Measurements from ENCODE around the gene SNAI1. TPM values are rescaled to one million over a fixed set of nuclear protein-coding genes. Genes with fewer than 3 reads are reported as not detected.
"Not testable (repeated sequence)": the region's sequence is repeated elsewhere in the genome, so short reads cannot be mapped to it uniquely, and the experiment has no call there.

The SNAI1 gene
- total RNA-seq, 4 donors from 2014 or later, result 0.83 to 5.3 (median 3.0) TPM

DNA sequence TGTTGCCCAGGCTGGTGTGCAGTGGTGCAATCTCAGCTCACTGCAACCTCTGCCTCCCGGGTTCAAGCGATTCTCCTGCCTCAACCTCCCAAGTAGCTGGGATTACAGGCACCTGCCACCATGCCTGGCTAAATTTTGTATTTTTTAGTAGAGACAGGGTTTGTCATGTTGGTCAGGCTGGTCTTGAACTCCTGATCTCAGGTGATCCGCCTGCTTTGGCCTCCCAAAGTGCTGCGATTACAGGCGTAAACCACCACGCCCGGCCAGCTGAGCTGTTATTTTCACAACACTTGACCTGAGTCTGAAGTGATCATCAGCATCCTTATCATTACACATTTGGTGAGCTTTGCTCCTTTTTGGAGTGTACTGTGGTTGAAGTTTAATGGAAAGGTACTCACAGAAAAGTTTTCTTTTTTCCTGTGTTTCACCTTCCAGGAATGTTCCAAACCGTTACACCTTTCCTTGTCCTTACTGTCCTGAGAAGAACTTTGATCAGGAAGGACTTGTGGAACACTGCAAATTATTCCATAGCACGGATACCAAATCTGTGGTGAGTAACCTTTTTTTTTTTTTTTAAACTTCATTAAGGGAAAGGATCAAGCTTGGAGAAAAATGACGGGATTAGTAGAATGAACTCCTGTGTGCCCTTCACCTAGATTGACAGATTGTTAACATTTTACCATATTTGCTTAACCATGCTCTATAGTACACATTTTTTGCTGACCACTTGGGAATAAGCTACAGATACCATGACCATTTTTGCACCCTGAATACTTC is 36.9 kb upstream of the SNAI1 start:
- DNase-seq (ENCODE audit: extremely low spot score), result no peak
- TF ChIP-seq, protein P1, sequence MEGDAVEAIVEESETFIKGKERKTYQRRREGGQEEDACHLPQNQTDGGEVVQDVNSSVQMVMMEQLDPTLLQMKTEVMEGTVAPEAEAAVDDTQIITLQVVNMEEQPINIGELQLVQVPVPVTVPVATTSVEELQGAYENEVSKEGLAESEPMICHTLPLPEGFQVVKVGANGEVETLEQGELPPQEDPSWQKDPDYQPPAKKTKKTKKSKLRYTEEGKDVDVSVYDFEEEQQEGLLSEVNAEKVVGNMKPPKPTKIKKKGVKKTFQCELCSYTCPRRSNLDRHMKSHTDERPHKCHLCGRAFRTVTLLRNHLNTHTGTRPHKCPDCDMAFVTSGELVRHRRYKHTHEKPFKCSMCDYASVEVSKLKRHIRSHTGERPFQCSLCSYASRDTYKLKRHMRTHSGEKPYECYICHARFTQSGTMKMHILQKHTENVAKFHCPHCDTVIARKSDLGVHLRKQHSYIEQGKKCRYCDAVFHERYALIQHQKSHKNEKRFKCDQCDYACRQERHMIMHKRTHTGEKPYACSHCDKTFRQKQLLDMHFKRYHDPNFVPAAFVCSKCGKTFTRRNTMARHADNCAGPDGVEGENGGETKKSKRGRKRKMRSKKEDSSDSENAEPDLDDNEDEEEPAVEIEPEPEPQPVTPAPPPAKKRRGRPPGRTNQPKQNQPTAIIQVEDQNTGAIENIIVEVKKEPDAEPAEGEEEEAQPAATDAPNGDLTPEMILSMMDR (IDR thresholded peaks at IDR 0.05), result no peak
- TF ChIP-seq POLR2A (IDR thresholded peaks at IDR 0.05; ENCODE audit: low read depth) (no peak), POLR2AphosphoS5 (IDR thresholded peaks at IDR 0.05) (no peak), EP300 (IDR thresholded peaks at IDR 0.05) (no peak)
- WGBS, result 92% methylated on average over 10 of the region's 10 CpGs
- H3K9me3 ChIP-seq, result no peaks in the 10 kb centered on the region
- peaks cover 9 to 34% (median 17%) of the 10 kb centered on the region in 4 donors for H3K4me1 ChIP-seq
- no peak overlapping the region for H3K4me3 ChIP-seq
- H3K27ac ChIP-seq (replicated peaks in 1 of 4), result no peak overlapping the region
- H3K27me3 ChIP-seq, result no peaks in the 10 kb centered on the region
- peaks cover 48 to 95% (median 89%) of the 10 kb centered on the region in 4 donors for H3K36me3 ChIP-seq
- intact Hi-C loops (cut with DNase I), result no loop called here

DNA sequence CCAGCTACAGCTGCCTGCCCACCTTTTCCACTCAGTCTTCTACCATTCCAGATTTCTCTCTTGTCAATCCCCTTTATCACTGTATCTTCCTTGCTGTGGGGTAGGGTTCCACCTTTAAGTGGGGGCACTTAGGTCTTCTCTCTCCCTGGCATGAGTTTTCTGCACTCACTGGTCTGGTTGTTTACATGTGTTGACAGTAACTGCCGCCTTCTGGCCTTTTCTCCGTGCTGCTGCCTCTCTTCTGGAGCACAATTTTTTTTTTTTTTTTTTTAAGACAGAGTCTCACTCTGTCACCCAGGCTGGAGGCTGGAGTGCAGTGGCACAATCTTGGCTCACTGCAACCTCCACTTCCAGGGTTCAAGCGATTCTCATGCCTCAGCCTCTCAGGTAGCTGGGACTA is 34.6 kb upstream of the SNAI1 start:
- TF ChIP-seq EP300 (IDR thresholded peaks at IDR 0.05) (no peak), POLR2A (IDR thresholded peaks at IDR 0.05; ENCODE audit: low read depth) (no peak), POLR2AphosphoS5 (IDR thresholded peaks at IDR 0.05) (no peak)
- TF ChIP-seq, protein P1 (IDR thresholded peaks at IDR 0.05), result no peak
- no peak overlapping the region for H3K4me3 ChIP-seq
- peaks cover 0 to 17% (median 9%) of the 10 kb centered on the region in 4 donors for H3K4me1 ChIP-seq
- H3K27ac ChIP-seq (replicated peaks in 1 of 4), result no peak overlapping the region
- intact Hi-C loops (cut with DNase I), result no loop called here
- H3K27me3 ChIP-seq, result no peaks in the 10 kb centered on the region
- no peak for DNase-seq (ENCODE audit: extremely low spot score)
- H3K36me3 ChIP-seq, result peaks cover 70 to 95% (median 92%) of the 10 kb centered on the region in 4 donors
- 74% methylated on average over 3 of the region's 3 CpGs for WGBS
- H3K9me3 ChIP-seq, result no peaks in the 10 kb centered on the region

DNA sequence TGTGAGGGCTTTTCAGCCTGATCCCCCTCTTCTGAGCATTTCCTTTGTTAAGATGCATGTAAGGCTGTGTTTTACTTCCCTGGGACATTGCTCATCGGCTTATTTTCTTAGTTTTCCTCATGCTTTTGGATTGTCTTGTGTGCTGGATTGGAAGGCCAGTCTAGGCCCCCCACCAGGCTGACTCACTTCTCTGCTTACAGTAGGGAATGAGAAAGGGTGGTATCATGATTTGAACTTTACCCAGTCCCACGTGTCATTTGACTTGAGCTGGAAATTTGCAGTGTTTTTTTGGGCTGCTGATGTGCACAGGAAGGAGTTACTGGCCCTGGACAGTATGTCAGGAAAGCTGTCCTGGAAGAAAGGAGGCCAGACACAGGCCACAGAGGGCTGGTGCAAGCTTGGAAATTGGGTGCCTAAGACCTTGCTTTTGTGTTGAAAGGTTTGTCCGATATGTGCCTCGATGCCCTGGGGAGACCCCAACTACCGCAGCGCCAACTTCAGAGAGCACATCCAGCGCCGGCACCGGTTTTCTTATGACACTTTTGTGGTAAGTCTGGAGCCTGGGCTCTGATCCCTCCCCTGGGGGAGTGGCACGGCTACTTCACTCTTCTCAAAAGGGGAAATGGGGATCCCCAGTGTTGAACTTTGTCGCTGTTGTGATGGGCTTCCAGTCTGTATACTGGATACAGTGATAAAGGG is 33.8 kb upstream of the SNAI1 start:
- 88% methylated on average over 11 of the region's 11 CpGs for WGBS
- no peak overlapping the region for H3K4me3 ChIP-seq
- H3K27ac ChIP-seq (replicated peaks in 1 of 4), result no peak overlapping the region
- H3K4me1 ChIP-seq, result peaks cover 0 to 17% (median 7%) of the 10 kb centered on the region in 4 donors
- H3K9me3 ChIP-seq, result no peaks in the 10 kb centered on the region
- H3K36me3 ChIP-seq, result peaks cover 78 to 97% (median 95%) of the 10 kb centered on the region in 4 donors
- intact Hi-C loops (cut with DNase I), result no loop called here
- no peaks in the 10 kb centered on the region for H3K27me3 ChIP-seq
- TF ChIP-seq POLR2AphosphoS5 (IDR thresholded peaks at IDR 0.05) (no peak), EP300 (IDR thresholded peaks at IDR 0.05) (no peak), POLR2A (IDR thresholded peaks at IDR 0.05; ENCODE audit: low read depth) (no peak)
- TF ChIP-seq, protein P1 (IDR thresholded peaks at IDR 0.05), result no peak
- DNase-seq (ENCODE audit: extremely low spot score), result no peak

DNA sequence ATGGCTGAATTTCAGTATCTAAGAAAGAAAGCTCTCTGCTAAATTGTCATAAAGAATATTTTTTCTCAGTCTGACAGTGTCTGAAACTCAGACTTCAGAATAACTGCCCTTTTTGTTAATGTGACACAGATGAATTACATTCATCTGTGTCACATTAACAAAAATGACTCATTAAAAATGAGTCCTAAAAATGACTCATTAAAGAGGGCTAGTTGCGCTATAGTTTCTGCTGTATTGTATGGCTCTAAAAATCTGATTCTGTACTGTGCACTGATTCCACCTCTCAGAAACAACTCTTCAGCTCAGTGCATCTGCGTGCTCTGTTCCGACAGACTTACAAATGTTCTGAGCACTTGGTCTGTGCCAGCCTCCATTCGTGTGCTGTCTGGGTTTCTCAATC is 31.6 kb upstream of the SNAI1 start:
- Histone ChIP-seq H3K27me3 (no peaks in the 10 kb centered on the region), H3K4me1 (peaks cover 0 to 4% (median 0%) of the 10 kb centered on the region in 4 donors), H3K36me3 (peaks cover 89 to 99% (median 96%) of the 10 kb centered on the region in 4 donors), H3K27ac (replicated peaks in 1 of 4) (no peak overlapping the region), H3K9me3 (no peaks in the 10 kb centered on the region), H3K4me3 (no peak overlapping the region)
- DNase-seq (ENCODE audit: extremely low spot score), result no peak
- 78% methylated on average over 4 of the region's 4 CpGs for WGBS
- intact Hi-C loops (cut with DNase I), result no loop called here
- TF ChIP-seq POLR2AphosphoS5 (IDR thresholded peaks at IDR 0.05) (no peak), POLR2A (IDR thresholded peaks at IDR 0.05; ENCODE audit: low read depth) (no peak)

DNA sequence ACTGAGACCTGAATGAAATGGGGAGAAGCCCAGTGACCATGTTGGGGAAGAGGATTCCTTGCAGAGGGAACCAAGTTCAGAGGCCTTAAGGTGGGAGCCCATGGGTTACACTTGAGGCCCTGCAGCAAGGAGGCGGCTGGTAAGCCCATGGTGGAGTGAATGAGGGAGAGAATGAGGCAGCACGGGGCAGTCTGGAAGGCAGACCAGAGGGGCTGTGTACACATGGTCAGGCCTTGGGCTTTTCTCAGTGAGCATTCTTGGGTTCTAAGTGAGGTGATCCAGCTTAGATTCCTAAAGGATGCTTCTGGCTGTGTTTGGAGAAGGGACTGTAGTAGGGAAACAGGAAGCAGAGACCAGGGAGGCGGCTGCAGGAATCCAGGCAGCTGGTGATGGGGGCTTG is 27.6 kb upstream of the SNAI1 start:
- no peak for DNase-seq (ENCODE audit: extremely low spot score)
- Histone ChIP-seq H3K4me3 (no peak overlapping the region), H3K27me3 (no peaks in the 10 kb centered on the region), H3K4me1 (peaks cover 0 to 4% (median 0%) of the 10 kb centered on the region in 4 donors), H3K36me3 (peaks cover 63 to 96% (median 80%) of the 10 kb centered on the region in 4 donors), H3K27ac (replicated peaks in 1 of 4) (no peak overlapping the region), H3K9me3 (no peaks in the 10 kb centered on the region)
- WGBS, result 86% methylated on average over 3 of the region's 3 CpGs
- TF ChIP-seq POLR2A (IDR thresholded peaks at IDR 0.05; ENCODE audit: low read depth), result no peak
- TF ChIP-seq EP300 (IDR thresholded peaks at IDR 0.05), result no peak
- TF ChIP-seq, protein P1 (IDR thresholded peaks at IDR 0.05), result no peak
- no peak for TF ChIP-seq POLR2AphosphoS5 (IDR thresholded peaks at IDR 0.05)
- intact Hi-C loops (cut with DNase I), result no loop called here

DNA sequence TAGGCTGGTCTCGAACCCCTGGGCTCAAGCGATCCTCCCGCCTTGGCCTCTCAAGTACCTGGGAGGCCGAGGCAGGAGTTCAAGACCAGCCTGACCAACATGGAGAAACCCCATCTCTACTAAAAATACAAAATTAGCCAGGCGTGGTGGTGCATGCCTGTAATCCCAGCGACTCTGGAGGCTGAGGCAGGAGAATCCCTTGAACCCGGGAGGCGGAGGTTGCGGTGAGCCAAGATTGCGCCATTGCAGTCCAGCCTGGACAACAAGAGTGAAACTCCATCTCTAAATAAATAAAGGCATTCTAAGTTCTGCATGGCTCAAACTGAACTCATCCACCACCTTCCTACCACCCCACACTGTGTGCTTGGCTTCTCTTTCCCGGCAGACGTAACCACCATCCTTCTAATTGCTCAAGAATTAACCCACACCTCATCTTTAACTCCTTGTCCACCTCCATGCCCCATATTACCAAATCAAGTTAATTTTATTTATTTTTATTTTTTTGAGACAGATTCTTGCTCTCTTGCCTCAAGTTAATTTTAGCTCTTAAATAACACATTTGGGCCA is 26.9 kb upstream of the SNAI1 start:
- DNase-seq (ENCODE audit: extremely low spot score); intact Hi-C loops (cut with DNase I); H3K4me1 ChIP-seq; H3K27ac ChIP-seq (replicated peaks in 1 of 4); H3K4me3 ChIP-seq; H3K9me3 ChIP-seq; H3K27me3 ChIP-seq: not testable (repeated sequence)
- 90% methylated on average over 10 of the region's 12 CpGs for WGBS
- H3K36me3 ChIP-seq, result peaks cover 56 to 90% (median 73%) of the 10 kb centered on the region in 4 donors
